ENCODE data around the gene GPC3. TPM values are rescaled to one million over a fixed set of nuclear protein-coding genes. Genes with fewer than 3 reads are reported as not detected.

GPC3 gene
- total RNA-seq, 1 experiment from 2014 or later, result 0.98 TPM

GRCh38 chrX:133741303-133741702 lies 244.1 kb downstream of the GPC3 start:
- no TSS peak for BruUV-seq (replicated peaks)
- no peak overlapping the region for H3K27ac ChIP-seq (ENCODE audit: low read depth, low read length)
- no peak for DNase-seq (ENCODE audit: low read depth, low spot score)
- intact Hi-C loops (cut with micrococcal nuclease), result no loop called here
- H3K79me2 ChIP-seq (ENCODE audit: insufficient read depth, low read length), result no peaks in the 10 kb centered on the region
- H3K9ac ChIP-seq (ENCODE audit: low read length), result no peak overlapping the region
- no peaks in the 10 kb centered on the region for H3K9me2 ChIP-seq (ENCODE audit: insufficient read depth)
- ATAC-seq, result no peak
- RAD21 ChIA-PET (ENCODE audit: low non-redundant PET in 1 of 2, low total read pairs in 2 of 2, uncharacterized antibody in 2 of 2, unreplicated experiment in 2 of 2), result no interaction called here
- POLR2A ChIA-PET, result no interaction called here
- CTCF ChIA-PET, result no interaction called here
- no peaks in the 10 kb centered on the region for H3K4me1 ChIP-seq (ENCODE audit: control insufficient read depth in 1 of 2, insufficient read depth in 2 of 2, low read length in 2 of 2)
- H3K27me3 ChIP-seq (ENCODE audit: insufficient read depth, low read length), result no peaks in the 10 kb centered on the region
- H3K4me2 ChIP-seq (ENCODE audit: low read length), result no peak overlapping the region
- H2AFZ ChIP-seq (ENCODE audit: low read depth, low read length, poor library complexity, severe bottlenecking), result no peak overlapping the region
- no peaks in the 10 kb centered on the region for H4K20me1 ChIP-seq (ENCODE audit: insufficient read depth)
- no peaks in the 10 kb centered on the region for H3K36me3 ChIP-seq (ENCODE audit: control insufficient read depth in 1 of 2, insufficient read depth in 2 of 2, low read length in 2 of 2)
- H3K9me3 ChIP-seq (ENCODE audit: control insufficient read depth in 1 of 2, insufficient read depth in 1 of 2, low read depth in 1 of 2, low read length in 2 of 2), result no peaks in the 10 kb centered on the region
- TF ChIP-seq ZFX (IDR thresholded peaks at IDR 0.05), result no peak
- TF ChIP-seq, protein P1, sequence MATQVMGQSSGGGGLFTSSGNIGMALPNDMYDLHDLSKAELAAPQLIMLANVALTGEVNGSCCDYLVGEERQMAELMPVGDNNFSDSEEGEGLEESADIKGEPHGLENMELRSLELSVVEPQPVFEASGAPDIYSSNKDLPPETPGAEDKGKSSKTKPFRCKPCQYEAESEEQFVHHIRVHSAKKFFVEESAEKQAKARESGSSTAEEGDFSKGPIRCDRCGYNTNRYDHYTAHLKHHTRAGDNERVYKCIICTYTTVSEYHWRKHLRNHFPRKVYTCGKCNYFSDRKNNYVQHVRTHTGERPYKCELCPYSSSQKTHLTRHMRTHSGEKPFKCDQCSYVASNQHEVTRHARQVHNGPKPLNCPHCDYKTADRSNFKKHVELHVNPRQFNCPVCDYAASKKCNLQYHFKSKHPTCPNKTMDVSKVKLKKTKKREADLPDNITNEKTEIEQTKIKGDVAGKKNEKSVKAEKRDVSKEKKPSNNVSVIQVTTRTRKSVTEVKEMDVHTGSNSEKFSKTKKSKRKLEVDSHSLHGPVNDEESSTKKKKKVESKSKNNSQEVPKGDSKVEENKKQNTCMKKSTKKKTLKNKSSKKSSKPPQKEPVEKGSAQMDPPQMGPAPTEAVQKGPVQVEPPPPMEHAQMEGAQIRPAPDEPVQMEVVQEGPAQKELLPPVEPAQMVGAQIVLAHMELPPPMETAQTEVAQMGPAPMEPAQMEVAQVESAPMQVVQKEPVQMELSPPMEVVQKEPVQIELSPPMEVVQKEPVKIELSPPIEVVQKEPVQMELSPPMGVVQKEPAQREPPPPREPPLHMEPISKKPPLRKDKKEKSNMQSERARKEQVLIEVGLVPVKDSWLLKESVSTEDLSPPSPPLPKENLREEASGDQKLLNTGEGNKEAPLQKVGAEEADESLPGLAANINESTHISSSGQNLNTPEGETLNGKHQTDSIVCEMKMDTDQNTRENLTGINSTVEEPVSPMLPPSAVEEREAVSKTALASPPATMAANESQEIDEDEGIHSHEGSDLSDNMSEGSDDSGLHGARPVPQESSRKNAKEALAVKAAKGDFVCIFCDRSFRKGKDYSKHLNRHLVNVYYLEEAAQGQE (IDR thresholded peaks at IDR 0.05; ENCODE audit: low read depth), result no peak
- no peak for TF ChIP-seq EGR1 (IDR thresholded peaks at IDR 0.05; ENCODE audit: low read depth)
- no peak overlapping the region for H3K4me3 ChIP-seq (replicated peaks in 1 of 2; ENCODE audit: low read depth in 1 of 2, low read length in 2 of 2)

DNA sequence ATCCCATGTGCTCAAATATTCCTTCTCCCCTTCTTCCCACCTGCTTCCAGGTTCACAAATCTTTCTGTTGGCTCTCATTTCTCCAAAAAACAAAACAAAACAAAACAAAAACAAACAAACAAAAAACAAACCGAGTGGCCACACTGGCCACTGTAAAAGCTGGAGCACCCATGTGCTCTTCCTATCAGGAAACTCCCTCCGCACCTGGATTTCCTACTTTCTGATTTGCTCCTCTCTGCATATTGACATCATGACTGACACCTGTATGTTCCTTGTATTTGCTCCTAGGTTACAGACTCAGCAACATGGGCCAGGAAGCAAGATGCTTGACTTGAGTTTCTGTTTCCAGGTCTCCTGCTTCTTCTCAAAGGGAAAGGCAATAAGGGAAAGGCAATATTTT lies 258.8 kb downstream of the GPC3 start:
- Histone ChIP-seq H3K4me2 (ENCODE audit: low read length) (peak overlapping the region; percentile 53), H3K9ac (ENCODE audit: low read length) (0 out of 2 replicates have a peak overlapping the region, but pooled peaks have one; percentile 14), H3K36me3 (ENCODE audit: control insufficient read depth in 1 of 2, insufficient read depth in 2 of 2, low read length in 2 of 2) (no peaks in the 10 kb centered on the region), H4K20me1 (ENCODE audit: insufficient read depth) (no peaks in the 10 kb centered on the region), H3K9me2 (ENCODE audit: insufficient read depth) (no peaks in the 10 kb centered on the region), H3K9me3 (ENCODE audit: control insufficient read depth in 1 of 2, insufficient read depth in 1 of 2, low read depth in 1 of 2, low read length in 2 of 2) (no peaks in the 10 kb centered on the region), H3K27ac (ENCODE audit: low read depth, low read length) (peak overlapping the region; percentile 55; the same call in 1 of the 2 replicates), H2AFZ (ENCODE audit: low read depth, low read length, poor library complexity, severe bottlenecking) (no peak overlapping the region), H3K4me3 (replicated peaks in 1 of 2; ENCODE audit: low read depth in 1 of 2, low read length in 2 of 2) (no peak overlapping the region), H3K27me3 (ENCODE audit: insufficient read depth, low read length) (no peaks in the 10 kb centered on the region), H3K4me1 (ENCODE audit: control insufficient read depth in 1 of 2, insufficient read depth in 2 of 2, low read length in 2 of 2) (peaks cover 9 to 14% of the 10 kb centered on the region in 2 experiments; a peak in 3 of 4 replicates), H3K79me2 (ENCODE audit: insufficient read depth, low read length) (no peaks in the 10 kb centered on the region)
- RAD21 ChIA-PET (ENCODE audit: low non-redundant PET in 1 of 2, low total read pairs in 2 of 2, uncharacterized antibody in 2 of 2, unreplicated experiment in 2 of 2), result no interaction called here
- intact Hi-C loops (cut with micrococcal nuclease), result no loop called here
- BruUV-seq (replicated peaks), result no TSS peak
- CTCF ChIA-PET, result no interaction called here
- DNase-seq (ENCODE audit: low read depth, low spot score) (no peak), ATAC-seq (0 out of 2 replicates have a peak, but pooled peaks have one; percentile 22)
- POLR2A ChIA-PET, result no interaction called here
- no peak for TF ChIP-seq EZH2 (IDR thresholded peaks at IDR 0.05)
- TF ChIP-seq TCF7L2 (IDR thresholded peaks at IDR 0.05; ENCODE audit: borderline replicate concordance, extremely low read depth, insufficient read depth, insufficient read length), result no peak
- TF ChIP-seq MAX (IDR thresholded peaks at IDR 0.05), result no peak; the same call in 1 of the 2 replicates
- no peak for TF ChIP-seq EZH2phosphoT487 (IDR thresholded peaks at IDR 0.05; ENCODE audit: borderline replicate concordance)
- TF ChIP-seq ELF1 (IDR thresholded peaks at IDR 0.05; ENCODE audit: borderline replicate concordance, low read depth), result no peak
- TF ChIP-seq RAD21 (IDR thresholded peaks at IDR 0.05; ENCODE audit: low read depth), result no peak
- no peak for TF ChIP-seq EGR1 (IDR thresholded peaks at IDR 0.05; ENCODE audit: low read depth)
- TF ChIP-seq SIN3A (IDR thresholded peaks at IDR 0.05; ENCODE audit: low read depth), result no peak
- TF ChIP-seq SRF (IDR thresholded peaks at IDR 0.05; ENCODE audit: low read depth), result no peak
- TF ChIP-seq, protein P1 (IDR thresholded peaks at IDR 0.05; ENCODE audit: low read depth), result no peak
- no peak for TF ChIP-seq YY1 (IDR thresholded peaks at IDR 0.05; ENCODE audit: extremely low read depth, insufficient replicate concordance, low read depth, low read length)
- TF ChIP-seq ZNF274 (IDR thresholded peaks at IDR 0.05; ENCODE audit: low read depth, low read length), result no peak
- TF ChIP-seq CEBPB (IDR thresholded peaks at IDR 0.05; ENCODE audit: low read depth), result no peak
- no peak for TF ChIP-seq ZFX (IDR thresholded peaks at IDR 0.05)
